Activated naive CD4-positive, alpha-beta T cell treated with anti-CD3 and anti-CD28 coated beads, Interleukin-2, amount 10 ng/mL, durations not matched to agents 7 days and 5 days (primary cell): Measurements from ENCODE around the gene SLCO4A1.

ENCODE experiments used
- CTCF ChIA-PET: fragments of 350-600 bp; sonication (Branson Sonifier 250); formaldehyde crosslinking; loops from one replicate; lab custom pipeline; 2021; ENCODE audit warnings: antibody characterized with exemption; lab: Charles Lee
- DNase-seq: peaks from one replicate; pipeline ENCODE4 v3.0.0-alpha.2; 2020
- H3K27ac Mint-ChIP-seq: one replicate; pipeline ENCODE4 v1.8.0; 2021; ENCODE audit warnings: mild to moderate bottlenecking, moderate library complexity, mixed read lengths
- H3K27me3 Mint-ChIP-seq: one replicate; pipeline ENCODE4 v1.8.0; 2021; ENCODE audit warnings: mild to moderate bottlenecking, mixed read lengths
- H3K36me3 Mint-ChIP-seq: one replicate; pipeline ENCODE4 v1.8.0; 2021; ENCODE audit warnings: mixed read lengths
- H3K4me1 Mint-ChIP-seq: one replicate; pipeline ENCODE4 v1.8.0; 2021; ENCODE audit warnings: mixed read lengths
- H3K4me3 Mint-ChIP-seq: one replicate; pipeline ENCODE4 v1.8.0; 2021; ENCODE audit warnings: mild to moderate bottlenecking, moderate library complexity, mixed read lengths
- H3K9me3 Mint-ChIP-seq: one replicate; pipeline ENCODE4 v1.8.0; 2021; ENCODE audit warnings: mixed read lengths

SLCO4A1 gene

GRCh38 chr20:62660768-62661167 lies 18.5 kb downstream of the SLCO4A1 start:
- Mint-ChIP-seq H3K36me3 (peaks cover 16% of the 10 kb centered on the region), H3K9me3 (no peaks in the 10 kb centered on the region), H3K4me1 (no peaks in the 10 kb centered on the region), H3K27me3 (no peaks in the 10 kb centered on the region), H3K27ac (peak overlapping the region; percentile 24), H3K4me3 (no peak overlapping the region)
- DNase-seq: no peak
- CTCF ChIA-PET: no interaction called here

GRCh38 chr20:62661647-62662046 lies 19.3 kb downstream of the SLCO4A1 start:
- peak overlapping the region; percentile 65 for H3K27ac Mint-ChIP-seq
- H3K4me1 Mint-ChIP-seq: no peaks in the 10 kb centered on the region
- no peaks in the 10 kb centered on the region for H3K27me3 Mint-ChIP-seq
- CTCF ChIA-PET: no interaction called here
- no peak for DNase-seq
- H3K36me3 Mint-ChIP-seq: peaks cover 16% of the 10 kb centered on the region
- no peak overlapping the region for H3K4me3 Mint-ChIP-seq
- H3K9me3 Mint-ChIP-seq: no peaks in the 10 kb centered on the region

- Mint-ChIP-seq H3K9me3 (no peaks in the 10 kb centered on the region), H3K27ac (no peak overlapping the region), H3K4me1 (no peaks in the 10 kb centered on the region), H3K27me3 (no peaks in the 10 kb centered on the region), H3K36me3 (peaks cover 18% of the 10 kb centered on the region), H3K4me3 (no peak overlapping the region)
- no peak for DNase-seq
- CTCF ChIA-PET: interaction anchor here (1.5 kb wide), 1 partner anchor 163 kb away, joined by 3 read pairs; no protein-coding TSS in a partner anchor
Measured at GRCh38 chr20:62662422-62662821, 20.1 kb downstream of the SLCO4A1 start.

GRCh38 chr20:62663145-62664018 lies 21.1 kb downstream of the SLCO4A1 start:
- Mint-ChIP-seq H3K9me3 (no peaks in the 10 kb centered on the region), H3K4me1 (peaks cover 1% of the 10 kb centered on the region), H3K27ac (peak overlapping the region; percentile 30), H3K27me3 (no peaks in the 10 kb centered on the region), H3K36me3 (peaks cover 24% of the 10 kb centered on the region), H3K4me3 (no peak overlapping the region)
- CTCF ChIA-PET: interaction anchor here (0.7 to 1.5 kb wide), 3 partner anchors 110 to 164 kb away, joined by 3 read pairs; no protein-coding TSS in a partner anchor
- no peak for DNase-seq

GRCh38 chr20:62664019-62664971 lies 22.0 kb downstream of the SLCO4A1 start:
- Mint-ChIP-seq H3K27ac (no peak overlapping the region), H3K4me3 (no peak overlapping the region), H3K27me3 (no peaks in the 10 kb centered on the region), H3K36me3 (peaks cover 25% of the 10 kb centered on the region), H3K9me3 (no peaks in the 10 kb centered on the region), H3K4me1 (peaks cover 3% of the 10 kb centered on the region)
- CTCF ChIA-PET: interaction anchor here (0.7 to 1.5 kb wide), 3 partner anchors 109 to 165 kb away, joined by 3 read pairs; no protein-coding TSS in a partner anchor
- DNase-seq: no peak

GRCh38 chr20:62665153-62665754 lies 23.0 kb downstream of the SLCO4A1 start:
- Mint-ChIP-seq H3K4me3 (no peak overlapping the region), H3K27me3 (no peaks in the 10 kb centered on the region), H3K36me3 (peaks cover 24% of the 10 kb centered on the region), H3K4me1 (peaks cover 3% of the 10 kb centered on the region), H3K9me3 (no peaks in the 10 kb centered on the region), H3K27ac (no peak overlapping the region)
- DNase-seq: no peak
- CTCF ChIA-PET: interaction anchor here (1.2 kb wide), 1 partner anchor 127 kb away, joined by 5 read pairs; no protein-coding TSS in a partner anchor

- Mint-ChIP-seq H3K27me3 (no peaks in the 10 kb centered on the region), H3K27ac (peak overlapping the region; percentile 64), H3K4me3 (no peak overlapping the region), H3K9me3 (no peaks in the 10 kb centered on the region), H3K36me3 (peaks cover 29% of the 10 kb centered on the region), H3K4me1 (peaks cover 3% of the 10 kb centered on the region)
- CTCF ChIA-PET: interaction anchor here (1.2 to 1.7 kb wide), 2 partner anchors 126 kb away, joined by 5 read pairs; no protein-coding TSS in a partner anchor
- no peak for DNase-seq
Measured at GRCh38 chr20:62665826-62666735, 23.8 kb downstream of the SLCO4A1 start.

GRCh38 chr20:62666736-62667529 lies 24.6 kb downstream of the SLCO4A1 start:
- CTCF ChIA-PET: interaction anchor here (1.7 kb wide), 1 partner anchor 125 kb away, joined by 5 read pairs; no protein-coding TSS in a partner anchor
- H3K27me3 Mint-ChIP-seq: no peaks in the 10 kb centered on the region
- DNase-seq: no peak
- no peak overlapping the region for H3K4me3 Mint-ChIP-seq
- no peaks in the 10 kb centered on the region for H3K9me3 Mint-ChIP-seq
- H3K27ac Mint-ChIP-seq: peak overlapping the region; percentile 81
- peaks cover 33% of the 10 kb centered on the region for H3K36me3 Mint-ChIP-seq
- H3K4me1 Mint-ChIP-seq: peaks cover 3% of the 10 kb centered on the region

GRCh38 chr20:62667530-62668440 lies 25.5 kb downstream of the SLCO4A1 start:
- no peaks in the 10 kb centered on the region for H3K27me3 Mint-ChIP-seq
- no peak for DNase-seq
- H3K9me3 Mint-ChIP-seq: no peaks in the 10 kb centered on the region
- H3K36me3 Mint-ChIP-seq: peaks cover 42% of the 10 kb centered on the region
- peaks cover 3% of the 10 kb centered on the region for H3K4me1 Mint-ChIP-seq
- no peak overlapping the region for H3K4me3 Mint-ChIP-seq
- CTCF ChIA-PET: interaction anchor here (1.7 kb wide), 1 partner anchor 124 kb away, joined by 5 read pairs; no protein-coding TSS in a partner anchor
- no peak overlapping the region for H3K27ac Mint-ChIP-seq

GRCh38 chr20:62668441-62669027 lies 26.2 kb downstream of the SLCO4A1 start:
- Mint-ChIP-seq H3K27me3 (no peaks in the 10 kb centered on the region), H3K4me1 (peaks cover 3% of the 10 kb centered on the region), H3K9me3 (no peaks in the 10 kb centered on the region), H3K36me3 (peaks cover 42% of the 10 kb centered on the region), H3K4me3 (no peak overlapping the region), H3K27ac (peak overlapping the region; percentile 42)
- CTCF ChIA-PET: no interaction called here
- peak; percentile 44 for DNase-seq

GRCh38 chr20:62669249-62669648 lies 26.9 kb downstream of the SLCO4A1 start:
- peaks cover 3% of the 10 kb centered on the region for H3K27me3 Mint-ChIP-seq
- H3K4me3 Mint-ChIP-seq: no peak overlapping the region
- DNase-seq: no peak
- H3K9me3 Mint-ChIP-seq: no peaks in the 10 kb centered on the region
- peaks cover 42% of the 10 kb centered on the region for H3K36me3 Mint-ChIP-seq
- CTCF ChIA-PET: no interaction called here
- H3K4me1 Mint-ChIP-seq: peaks cover 3% of the 10 kb centered on the region
- H3K27ac Mint-ChIP-seq: no peak overlapping the region
